Breast epithelium (tissue), 4 donors: Measurements from ENCODE around the gene AGBL1. TPM values are rescaled to one million over a fixed set of nuclear protein-coding genes. Genes with fewer than 3 reads are reported as not detected.

ENCODE experiments used
- DNase-seq, 2 donors: peaks; one replicate each; pipeline ENCODE4 v3.0.0-alpha.2; 2019; ENCODE audit warnings: low spot score in 2 of 2
- H3K27ac ChIP-seq, 2 donors: fragments of 200-600 bp; sonication (generic) in 1 of 2; one replicate each; pipeline ENCODE4 v1.5.1; 2016 to 2019; ENCODE audit warnings: mild to moderate bottlenecking in 1 of 2
- H3K27me3 ChIP-seq, 2 donors: fragments of 200-600 bp; sonication (generic) in 1 of 2; one replicate each; pipeline versions ENCODE4 v1.5.1 to v1.6.0; 2017 to 2019; ENCODE audit warnings: control low read depth in 1 of 2, mild to moderate bottlenecking in 1 of 2
- H3K36me3 ChIP-seq: fragments of 200-600 bp; one replicate; pipeline ENCODE4 v1.5.1; 2019
- H3K4me1 ChIP-seq, 2 donors: fragments of 200-600 bp; sonication (generic); one replicate each; pipeline ENCODE4 v1.5.1; 2016 to 2019; ENCODE audit warnings: control low read depth in 1 of 2
- H3K4me3 ChIP-seq, 3 donors: fragments of 200-600 bp; sonication (generic); 1 replicate in 2 of 3; 2 replicates in 1 of 3; pipeline ENCODE4 v1.5.1; 2016 to 2019; ENCODE audit warnings: mild to moderate bottlenecking in 3 of 3, moderate library complexity in 2 of 3
- H3K9me3 ChIP-seq, 2 donors: fragments of 200-600 bp; sonication (generic) in 1 of 2; one replicate each; pipeline ENCODE4 v1.5.1; 2016 to 2019; ENCODE audit warnings: control low read depth in 1 of 2
- POLR2A ChIP-seq: fragments of 450-650 bp; IDR thresholded peaks from one replicate; pipeline ENCODE4 v1.6.1; 2016; ENCODE audit warnings: antibody characterized with exemption, mild to moderate bottlenecking, moderate library complexity
- POLR2AphosphoS5 ChIP-seq, 3 donors: sonication (generic); formaldehyde crosslinking; IDR thresholded peaks; one replicate each; pipeline ENCODE4 v1.6.1; 2017; ENCODE audit warnings: antibody characterized with exemption in 3 of 3
- intact Hi-C: fragments of 100-400 bp; cut with DNase I; formaldehyde crosslinking; loops from one replicate; pipeline ENCODE4 v1.15.1; 2023; ENCODE audit warnings: low total_unique reads
- total RNA-seq, 3 donors: library from RNA; depleted of rRNA; stranded (reverse); fragments of >200 nt; gene quantifications; one replicate each; pipeline ENCODE4 v1.1.0, GENCODE V29; 2016
- TF ChIP-seq, protein P1 (sequence below), 3 donors: fragments of 450-650 bp; IDR thresholded peaks; one replicate each; pipeline ENCODE4 v1.5.1; 2016 to 2017; ENCODE audit warnings: antibody characterized with exemption in 3 of 3, mild to moderate bottlenecking in 3 of 3, moderate library complexity in 3 of 3

The AGBL1 gene
- total RNA-seq, 3 donors from 2014 or later = not detected

DNA sequence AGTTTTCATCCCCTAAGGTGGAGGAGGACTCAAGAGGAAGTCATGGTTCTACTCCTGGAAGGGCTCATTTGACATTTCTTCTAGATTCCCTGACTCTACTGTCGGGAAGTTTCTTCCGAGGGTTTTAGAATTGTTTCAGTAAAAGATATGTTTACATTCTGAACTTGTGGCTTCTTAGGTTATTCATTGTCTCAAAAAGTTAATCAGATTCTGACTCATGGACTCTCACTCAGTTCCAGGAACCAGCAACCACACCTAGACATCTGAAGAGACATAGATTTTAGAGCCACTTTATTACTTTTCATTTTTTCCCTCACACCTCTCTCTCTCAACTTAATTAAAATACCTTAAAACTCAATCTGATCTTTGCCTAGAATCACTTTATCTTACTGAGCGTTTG lies 862.6 kb downstream of the AGBL1 start:
- H3K4me3 ChIP-seq = no peak overlapping the region
- intact Hi-C loops = no loop called here
- no peak overlapping the region for H3K27ac ChIP-seq
- H3K27me3 ChIP-seq = peaks cover 0 to 5% of the 10 kb centered on the region in 2 donors
- no peak for DNase-seq
- no peaks in the 10 kb centered on the region for H3K4me1 ChIP-seq
- TF ChIP-seq POLR2AphosphoS5 (IDR thresholded peaks at IDR 0.05) (no peak), POLR2A (no peak)
- TF ChIP-seq, protein P1, sequence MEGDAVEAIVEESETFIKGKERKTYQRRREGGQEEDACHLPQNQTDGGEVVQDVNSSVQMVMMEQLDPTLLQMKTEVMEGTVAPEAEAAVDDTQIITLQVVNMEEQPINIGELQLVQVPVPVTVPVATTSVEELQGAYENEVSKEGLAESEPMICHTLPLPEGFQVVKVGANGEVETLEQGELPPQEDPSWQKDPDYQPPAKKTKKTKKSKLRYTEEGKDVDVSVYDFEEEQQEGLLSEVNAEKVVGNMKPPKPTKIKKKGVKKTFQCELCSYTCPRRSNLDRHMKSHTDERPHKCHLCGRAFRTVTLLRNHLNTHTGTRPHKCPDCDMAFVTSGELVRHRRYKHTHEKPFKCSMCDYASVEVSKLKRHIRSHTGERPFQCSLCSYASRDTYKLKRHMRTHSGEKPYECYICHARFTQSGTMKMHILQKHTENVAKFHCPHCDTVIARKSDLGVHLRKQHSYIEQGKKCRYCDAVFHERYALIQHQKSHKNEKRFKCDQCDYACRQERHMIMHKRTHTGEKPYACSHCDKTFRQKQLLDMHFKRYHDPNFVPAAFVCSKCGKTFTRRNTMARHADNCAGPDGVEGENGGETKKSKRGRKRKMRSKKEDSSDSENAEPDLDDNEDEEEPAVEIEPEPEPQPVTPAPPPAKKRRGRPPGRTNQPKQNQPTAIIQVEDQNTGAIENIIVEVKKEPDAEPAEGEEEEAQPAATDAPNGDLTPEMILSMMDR (IDR thresholded peaks at IDR 0.05) = no peak
- H3K36me3 ChIP-seq = no peaks in the 10 kb centered on the region
- H3K9me3 ChIP-seq = peaks cover 0 to 8% of the 10 kb centered on the region in 2 donors

DNA sequence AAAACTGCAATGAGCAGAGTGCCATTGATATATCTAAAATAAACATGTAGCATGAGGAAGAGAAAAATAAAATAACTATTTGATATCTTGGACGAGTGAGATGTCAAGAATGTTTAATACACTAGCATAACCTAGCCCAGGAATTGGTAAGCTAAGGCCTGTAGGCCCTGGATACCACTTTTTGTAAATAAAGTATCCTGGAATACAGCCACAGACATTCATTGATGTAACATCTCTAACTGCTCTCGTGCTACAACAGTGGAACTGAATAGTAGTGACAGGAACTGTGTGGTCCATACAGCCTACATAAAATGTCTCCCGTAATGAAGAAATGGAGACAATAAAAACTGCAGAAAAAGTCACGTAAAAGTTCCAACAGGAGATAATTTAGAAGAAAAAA lies 869.0 kb downstream of the AGBL1 start:
- H3K9me3 ChIP-seq = no peaks in the 10 kb centered on the region
- no peak overlapping the region for H3K4me3 ChIP-seq
- H3K36me3 ChIP-seq = no peaks in the 10 kb centered on the region
- no peak for DNase-seq
- intact Hi-C loops = no loop called here
- peaks cover 0 to 5% of the 10 kb centered on the region in 2 donors for H3K27me3 ChIP-seq
- TF ChIP-seq POLR2AphosphoS5 (IDR thresholded peaks at IDR 0.05) (no peak), POLR2A (no peak)
- TF ChIP-seq, protein P1 (IDR thresholded peaks at IDR 0.05) = no peak
- no peak overlapping the region for H3K27ac ChIP-seq
- H3K4me1 ChIP-seq = no peaks in the 10 kb centered on the region

DNA sequence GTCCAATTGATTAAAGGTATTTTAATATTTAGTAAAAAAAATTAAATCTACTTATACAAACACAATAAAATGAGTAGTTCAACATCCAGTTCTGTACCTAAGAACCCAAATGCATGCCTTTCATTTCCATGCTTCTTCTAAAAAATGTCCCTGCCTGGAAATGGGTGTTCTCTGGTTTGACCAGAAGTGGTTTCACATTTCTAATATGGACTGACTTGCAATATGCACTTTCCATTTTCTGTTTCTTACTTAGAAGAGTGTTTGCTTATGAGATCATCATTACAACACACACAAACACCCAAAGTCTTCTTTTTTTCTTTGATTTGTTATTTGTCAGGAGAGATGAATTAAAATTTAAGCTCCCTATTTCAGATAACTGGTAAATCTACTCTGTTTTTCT lies 879.6 kb downstream of the AGBL1 start:
- no peak for TF ChIP-seq POLR2AphosphoS5 (IDR thresholded peaks at IDR 0.05)
- TF ChIP-seq, protein P1 (IDR thresholded peaks at IDR 0.05) = no peak
- no peak for TF ChIP-seq POLR2A
- H3K4me3 ChIP-seq = no peak overlapping the region
- no peaks in the 10 kb centered on the region for H3K4me1 ChIP-seq
- intact Hi-C loops = no loop called here
- no peaks in the 10 kb centered on the region for H3K27me3 ChIP-seq
- H3K36me3 ChIP-seq = no peaks in the 10 kb centered on the region
- H3K27ac ChIP-seq = no peak overlapping the region
- no peak for DNase-seq
- H3K9me3 ChIP-seq = no peaks in the 10 kb centered on the region

DNA sequence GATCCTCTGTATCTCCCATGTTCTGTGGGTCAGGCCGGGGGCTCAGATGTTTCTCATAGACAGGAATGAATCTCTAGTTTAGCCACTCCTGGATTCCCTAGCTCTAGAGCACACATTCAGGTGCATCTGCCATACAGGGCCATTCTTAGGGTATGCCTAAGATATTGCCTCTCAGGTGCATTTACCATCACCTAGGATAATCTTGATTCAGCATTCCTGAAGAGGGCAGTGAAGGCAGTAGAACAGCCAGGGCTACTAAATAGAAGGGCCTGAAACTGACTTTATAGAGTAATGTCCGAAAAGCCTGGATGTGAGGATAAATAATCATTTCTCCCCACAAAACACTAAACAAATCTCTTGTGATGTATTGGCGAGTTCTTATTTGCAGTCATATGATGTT lies 882.0 kb downstream of the AGBL1 start:
- no peaks in the 10 kb centered on the region for H3K9me3 ChIP-seq
- no peaks in the 10 kb centered on the region for H3K4me1 ChIP-seq
- H3K27me3 ChIP-seq = no peaks in the 10 kb centered on the region
- no peak overlapping the region for H3K27ac ChIP-seq
- no peaks in the 10 kb centered on the region for H3K36me3 ChIP-seq
- no peak overlapping the region for H3K4me3 ChIP-seq
- intact Hi-C loops = no loop called here
- DNase-seq = no peak
- TF ChIP-seq POLR2A (no peak), POLR2AphosphoS5 (IDR thresholded peaks at IDR 0.05) (no peak)

DNA sequence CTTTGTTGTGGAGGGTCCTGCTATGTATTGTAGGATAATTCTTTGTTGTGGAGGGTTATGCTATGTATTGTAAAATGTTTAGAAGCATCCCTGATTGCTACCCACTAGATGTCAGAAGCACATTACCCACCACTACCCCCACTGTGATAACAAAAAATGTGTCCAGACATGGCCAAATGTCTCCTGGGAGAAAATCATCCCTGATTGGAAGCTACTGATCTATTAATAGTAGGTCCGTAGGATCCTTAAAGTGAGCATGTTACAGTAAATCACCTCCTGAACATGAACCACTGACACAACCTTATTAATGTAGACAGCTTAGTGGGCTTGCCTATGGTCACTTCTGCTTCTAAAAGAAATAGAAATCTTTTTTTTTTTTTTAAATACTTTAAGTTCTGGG lies 884.6 kb downstream of the AGBL1 start:
- intact Hi-C loops = no loop called here
- DNase-seq = no peak
- no peaks in the 10 kb centered on the region for H3K4me1 ChIP-seq
- no peaks in the 10 kb centered on the region for H3K27me3 ChIP-seq
- H3K9me3 ChIP-seq = no peaks in the 10 kb centered on the region
- no peak overlapping the region for H3K4me3 ChIP-seq
- no peak overlapping the region for H3K27ac ChIP-seq
- no peaks in the 10 kb centered on the region for H3K36me3 ChIP-seq
- TF ChIP-seq, protein P1 (IDR thresholded peaks at IDR 0.05) = no peak
- TF ChIP-seq POLR2A = no peak

DNA sequence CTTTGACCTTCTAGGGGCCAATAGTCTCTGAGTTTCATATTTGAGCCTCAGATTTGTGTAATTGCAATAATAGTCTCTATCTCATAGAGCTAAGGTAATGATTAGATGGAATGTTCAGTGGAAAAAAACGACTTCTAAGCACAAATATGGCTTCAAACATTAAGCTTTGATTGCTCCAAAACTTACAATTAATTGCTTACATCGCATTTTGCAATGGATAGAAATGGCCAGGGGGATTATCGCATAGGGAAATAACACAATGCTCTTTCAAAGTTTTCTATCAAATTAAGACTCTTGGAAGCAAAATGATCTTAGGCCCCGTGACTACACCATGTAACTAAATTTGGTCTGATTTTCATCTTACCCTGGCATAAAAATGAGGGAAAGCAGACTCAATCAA lies 888.6 kb downstream of the AGBL1 start:
- Histone ChIP-seq H3K36me3 (no peaks in the 10 kb centered on the region), H3K9me3 (no peaks in the 10 kb centered on the region), H3K27me3 (no peaks in the 10 kb centered on the region), H3K27ac (no peak overlapping the region), H3K4me3 (no peak overlapping the region), H3K4me1 (no peaks in the 10 kb centered on the region)
- TF ChIP-seq POLR2A (no peak), POLR2AphosphoS5 (IDR thresholded peaks at IDR 0.05) (no peak)
- TF ChIP-seq, protein P1 (IDR thresholded peaks at IDR 0.05) = no peak
- DNase-seq = no peak
- intact Hi-C loops = no loop called here
